DMS79 (cell line): Measurements from ENCODE around the gene NAA16.
A peak's percentile ranks its signal among the peaks of the same experiment; 100 is the strongest.

Experiments
- DNase-seq: peaks from one replicate; lab custom pipeline; 2025; lab: John Stamatoyannopoulos, UW

NAA16 gene

DNA sequence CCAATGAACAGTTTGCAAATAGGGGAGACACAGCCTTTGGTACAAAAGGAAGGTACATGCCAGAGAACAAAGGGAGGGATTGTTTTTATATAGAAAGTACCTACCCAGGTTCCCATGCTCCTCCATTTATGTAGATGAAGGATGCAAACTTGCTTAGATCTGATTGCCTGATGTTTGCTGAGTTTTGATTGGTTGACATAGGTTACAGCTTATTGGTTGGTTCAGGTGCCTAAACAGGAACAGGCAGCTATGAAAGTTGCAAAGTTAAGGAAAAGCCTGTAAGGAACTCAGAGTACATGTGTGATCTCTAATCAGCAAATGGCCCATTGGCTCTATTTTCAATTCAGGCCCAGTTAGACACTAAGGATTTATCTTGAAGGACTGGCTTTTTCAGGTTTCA is 6.5 kb upstream of the NAA16 start:
- no peak for DNase-seq

DNA sequence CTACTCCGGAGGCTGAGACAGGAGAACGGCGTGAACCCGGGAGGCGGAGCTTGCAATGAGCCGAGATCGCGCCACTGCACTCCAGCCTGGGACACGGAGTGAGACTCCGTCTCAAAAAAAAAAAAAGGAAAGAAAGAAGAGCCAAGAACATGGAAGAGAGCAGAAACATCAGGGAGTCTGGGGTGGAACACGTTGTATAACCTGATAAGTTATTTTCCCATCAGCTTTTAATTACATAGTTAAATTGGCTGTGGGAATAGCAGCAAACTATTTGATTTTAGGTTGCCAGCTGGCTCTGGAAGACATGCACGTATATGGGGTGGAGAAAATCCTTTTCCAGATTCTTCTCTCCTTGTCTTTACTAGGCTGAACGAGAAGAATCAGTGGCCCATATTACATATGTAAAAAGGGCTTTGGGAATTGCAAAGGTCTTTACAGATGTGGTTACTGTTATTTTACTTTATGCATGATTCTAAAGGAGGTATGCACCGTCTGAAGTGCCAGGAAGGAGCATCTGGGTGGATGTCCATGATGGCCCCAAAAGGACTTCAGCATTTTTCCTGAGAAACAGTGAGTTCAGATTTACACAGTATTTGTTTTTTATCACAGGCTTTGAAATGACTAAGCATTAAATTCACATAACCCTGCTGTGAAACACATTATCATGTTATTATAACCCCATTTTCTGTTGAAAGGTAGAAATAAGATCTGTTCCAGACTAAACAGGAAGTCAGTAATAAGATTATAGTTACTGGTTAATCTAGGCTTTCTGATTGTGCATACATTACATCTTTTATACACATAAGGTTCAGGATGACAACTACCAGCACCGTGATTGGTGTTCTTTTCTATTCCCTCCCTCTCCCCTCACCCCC is 4.6 kb upstream of the NAA16 start:
- DNase-seq: no peak

DNA sequence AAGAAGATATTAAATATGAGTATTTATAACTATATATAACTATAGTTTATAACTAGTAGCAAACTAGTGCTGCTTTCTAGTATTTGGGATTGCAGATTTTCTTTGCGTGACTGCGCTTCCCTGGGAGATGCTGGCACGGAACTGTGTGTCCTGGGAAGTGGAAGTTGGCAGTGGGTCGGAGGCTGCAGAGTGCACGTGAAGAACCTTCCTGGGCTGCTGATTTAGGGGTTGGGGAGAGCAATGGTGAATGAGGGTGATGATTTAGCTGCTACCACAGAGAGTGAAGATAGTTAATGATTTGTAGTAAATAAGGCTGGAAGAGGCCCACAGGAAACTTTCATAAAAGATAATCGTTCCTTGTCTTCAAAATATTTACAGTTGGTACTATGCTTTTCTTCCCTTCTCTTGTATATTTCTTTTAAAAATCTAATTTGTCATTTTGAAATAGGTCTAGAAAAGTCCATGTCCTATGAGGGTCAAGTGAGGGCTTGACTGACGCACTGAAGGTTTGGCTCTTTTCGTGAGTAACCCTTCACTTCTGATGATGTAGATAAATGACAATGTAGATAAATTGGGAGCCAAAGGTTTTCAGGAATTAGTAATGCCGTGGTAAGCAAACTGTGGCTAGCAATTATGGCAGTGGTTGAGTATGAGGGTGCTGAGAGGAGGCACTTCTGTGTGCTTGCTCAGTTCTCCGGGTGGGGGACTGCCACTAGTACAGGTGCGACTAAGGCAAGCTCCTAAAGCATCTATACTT is 3.0 kb upstream of the NAA16 start:
- no peak for DNase-seq

DNA sequence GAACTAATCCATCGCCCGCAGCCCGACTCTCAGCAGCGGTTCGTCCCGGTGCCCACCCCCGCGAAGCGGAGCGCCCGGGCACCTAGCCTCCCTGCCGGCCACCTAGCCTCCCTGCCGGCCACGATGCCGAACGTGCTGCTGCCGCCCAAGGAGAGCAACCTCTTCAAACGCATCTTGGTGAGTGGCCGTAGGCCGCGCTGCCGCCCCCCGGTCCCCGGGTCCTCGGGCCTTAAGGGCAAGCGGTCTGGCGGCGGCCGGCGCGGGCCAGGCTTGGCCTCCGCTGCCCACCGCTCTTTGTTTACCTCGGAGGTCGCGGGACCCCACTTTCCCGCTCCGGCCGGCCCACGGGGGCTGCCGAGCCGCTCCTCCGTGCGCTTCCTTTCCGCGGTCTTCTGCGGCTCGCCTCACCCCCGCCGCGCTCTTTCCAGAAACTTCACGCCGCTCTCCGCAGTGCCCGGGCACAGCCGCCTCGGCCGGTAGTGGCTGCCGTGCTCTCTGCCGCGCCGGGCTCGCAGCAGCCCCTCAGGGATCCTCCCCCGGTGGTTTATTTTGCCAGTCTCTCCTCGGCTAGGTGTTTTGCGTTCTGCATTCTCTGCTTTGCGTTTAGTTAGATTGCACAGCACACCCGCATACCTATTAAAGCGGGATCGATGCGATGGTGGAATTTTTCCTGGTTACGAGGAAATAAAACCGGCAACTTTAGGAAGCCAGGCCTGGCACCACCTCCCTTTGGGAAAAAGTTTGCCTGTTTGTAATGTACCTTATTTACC is 524 bp downstream of the NAA16 start:
- DNase-seq: no peak

DNA sequence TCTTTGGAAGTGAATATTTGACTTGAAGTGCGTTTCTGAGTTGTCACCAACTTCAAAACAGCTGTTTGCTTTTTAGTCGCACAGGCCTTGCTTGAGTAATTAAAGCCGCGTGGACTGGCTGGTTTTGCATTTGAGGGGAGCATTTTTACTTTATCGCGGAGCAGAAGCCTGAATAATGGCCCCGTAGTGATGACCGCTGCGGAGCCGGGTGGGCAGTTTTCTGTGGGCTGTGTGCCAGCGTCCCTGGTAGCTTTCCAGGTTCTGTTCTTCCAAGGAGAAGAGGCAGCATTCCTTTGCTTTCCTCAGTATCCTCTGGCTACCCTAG is 1.1 kb downstream of the NAA16 start:
- DNase-seq: no peak

DNA sequence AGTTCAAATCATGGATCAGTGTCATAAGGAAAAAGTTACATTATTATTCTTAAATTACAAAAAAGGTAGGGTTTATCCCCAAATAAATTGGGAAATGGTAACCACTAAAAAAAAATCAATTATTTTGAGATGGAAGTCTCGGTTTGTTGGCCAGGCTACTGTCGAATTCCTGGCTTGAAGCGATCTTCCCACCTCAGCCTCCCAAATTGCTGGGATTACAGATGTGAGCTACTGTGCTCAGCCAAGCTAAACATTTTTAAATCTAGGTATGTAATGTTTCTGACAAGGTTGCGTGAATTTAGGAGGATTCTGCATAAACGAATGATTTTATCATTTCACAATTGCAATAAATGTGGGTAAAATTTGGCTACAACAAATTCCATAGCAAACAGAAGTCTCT is 2.0 kb downstream of the NAA16 start:
- no peak for DNase-seq

DNA sequence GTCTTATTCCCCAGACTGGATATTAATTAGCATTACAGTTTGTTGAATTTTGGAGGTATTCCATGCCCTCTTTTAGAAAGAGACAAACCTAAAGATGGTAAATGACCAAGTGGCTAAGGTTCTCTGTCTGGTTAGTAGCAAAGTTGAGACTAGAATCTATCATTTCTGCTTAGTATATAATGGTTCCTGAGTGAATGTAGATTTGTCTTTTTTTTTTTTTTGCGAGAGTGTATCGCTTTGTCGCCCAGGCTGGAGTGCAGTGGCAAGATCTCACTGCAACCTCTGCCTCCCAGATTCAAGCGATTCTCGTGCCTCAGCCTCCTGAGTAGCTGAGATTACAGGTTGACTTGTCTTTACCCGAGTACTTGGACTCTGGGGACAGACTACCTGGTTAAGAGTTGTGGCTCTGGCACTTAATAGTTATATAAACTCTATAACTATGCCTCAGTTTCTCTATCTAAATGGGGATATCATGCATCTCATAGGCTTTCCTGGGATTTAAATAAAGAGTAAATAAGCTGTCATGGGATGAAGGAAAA is 2.7 kb downstream of the NAA16 start:
- no peak for DNase-seq

DNA sequence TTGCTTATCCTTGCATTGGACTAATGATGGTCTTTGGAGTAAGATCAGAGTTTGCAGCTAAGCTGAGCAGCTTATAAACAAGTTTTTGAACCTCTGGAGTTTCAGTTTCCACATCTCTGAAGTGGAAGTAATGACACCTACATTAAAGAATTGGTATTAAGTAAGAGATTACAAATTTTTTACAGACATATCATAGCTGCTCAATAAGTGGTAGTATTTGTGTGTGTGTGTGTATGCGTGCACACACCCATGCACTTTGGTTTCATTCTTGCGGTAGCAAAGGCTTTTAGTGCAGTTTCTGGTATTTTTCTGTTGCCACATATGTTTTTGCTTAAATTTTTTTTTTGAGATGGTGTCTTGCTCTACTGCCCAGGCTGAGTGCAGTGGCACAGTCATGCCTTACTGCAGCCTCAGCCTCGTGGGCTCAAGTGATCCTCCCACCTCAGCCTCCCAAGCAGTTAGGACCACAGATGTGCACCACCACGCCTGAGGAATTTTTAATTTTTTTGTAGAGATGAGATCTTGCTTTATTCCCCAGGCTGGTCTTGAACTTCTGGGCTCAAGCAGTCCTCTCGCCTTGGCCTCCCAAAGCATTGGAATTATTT is 4.5 kb downstream of the NAA16 start:
- no peak for DNase-seq

DNA sequence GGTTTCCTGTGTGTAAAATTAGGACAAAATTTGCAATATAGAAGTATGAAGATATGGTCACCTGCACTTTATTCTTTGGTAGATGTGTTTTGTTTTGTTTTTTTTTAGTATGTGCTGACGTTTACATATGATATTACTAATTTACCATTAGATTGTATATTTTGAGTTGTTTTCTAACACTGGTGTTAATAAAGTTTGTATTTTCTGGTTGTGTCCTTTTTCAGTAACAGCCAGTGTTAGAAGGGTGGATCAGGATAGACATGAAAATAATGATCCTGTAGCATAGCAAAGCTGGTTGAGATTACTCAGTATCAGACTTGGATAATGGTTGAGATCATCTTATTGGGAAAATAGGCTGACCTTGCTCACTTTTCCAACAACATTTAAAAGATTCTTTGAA is 6.2 kb downstream of the NAA16 start:
- no peak for DNase-seq

DNA sequence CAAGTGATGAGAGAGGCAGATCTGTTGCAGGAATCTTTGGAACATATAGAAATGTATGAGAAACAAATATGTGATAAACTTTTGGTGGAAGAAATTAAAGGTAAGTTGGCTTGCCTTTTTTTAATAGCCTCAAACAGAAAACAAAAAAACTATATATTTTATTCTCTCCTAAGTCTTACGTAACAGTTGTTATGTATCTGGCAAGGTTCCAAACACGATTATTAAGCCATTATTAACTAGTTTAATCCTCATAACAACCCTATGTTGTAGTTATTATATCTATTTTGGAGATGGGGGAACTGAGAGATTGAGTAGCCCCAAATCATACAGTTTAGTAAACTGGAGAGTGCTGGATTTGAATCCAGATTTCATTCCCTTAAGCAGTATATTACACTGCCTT is 14.7 kb downstream of the NAA16 start:
- no peak for DNase-seq

DNA sequence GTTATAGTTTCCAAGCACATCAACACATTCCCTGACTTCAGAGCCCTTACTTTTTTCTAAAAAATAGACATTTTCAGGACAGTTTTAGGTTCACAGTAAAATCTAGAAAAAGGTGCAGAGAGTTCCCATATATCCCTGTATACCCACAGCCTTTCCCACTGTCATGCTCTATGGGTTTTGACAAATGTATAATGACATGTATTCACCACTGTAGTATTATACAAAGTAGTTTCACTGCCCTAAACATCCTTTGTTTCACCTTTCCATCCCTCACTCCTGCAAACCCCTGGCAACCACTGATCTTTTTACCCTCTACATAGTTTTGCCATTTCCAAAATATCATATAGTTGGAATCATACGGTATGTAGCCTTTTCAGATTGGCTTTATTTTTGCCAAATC is 15.6 kb downstream of the NAA16 start:
- no peak for DNase-seq

DNA sequence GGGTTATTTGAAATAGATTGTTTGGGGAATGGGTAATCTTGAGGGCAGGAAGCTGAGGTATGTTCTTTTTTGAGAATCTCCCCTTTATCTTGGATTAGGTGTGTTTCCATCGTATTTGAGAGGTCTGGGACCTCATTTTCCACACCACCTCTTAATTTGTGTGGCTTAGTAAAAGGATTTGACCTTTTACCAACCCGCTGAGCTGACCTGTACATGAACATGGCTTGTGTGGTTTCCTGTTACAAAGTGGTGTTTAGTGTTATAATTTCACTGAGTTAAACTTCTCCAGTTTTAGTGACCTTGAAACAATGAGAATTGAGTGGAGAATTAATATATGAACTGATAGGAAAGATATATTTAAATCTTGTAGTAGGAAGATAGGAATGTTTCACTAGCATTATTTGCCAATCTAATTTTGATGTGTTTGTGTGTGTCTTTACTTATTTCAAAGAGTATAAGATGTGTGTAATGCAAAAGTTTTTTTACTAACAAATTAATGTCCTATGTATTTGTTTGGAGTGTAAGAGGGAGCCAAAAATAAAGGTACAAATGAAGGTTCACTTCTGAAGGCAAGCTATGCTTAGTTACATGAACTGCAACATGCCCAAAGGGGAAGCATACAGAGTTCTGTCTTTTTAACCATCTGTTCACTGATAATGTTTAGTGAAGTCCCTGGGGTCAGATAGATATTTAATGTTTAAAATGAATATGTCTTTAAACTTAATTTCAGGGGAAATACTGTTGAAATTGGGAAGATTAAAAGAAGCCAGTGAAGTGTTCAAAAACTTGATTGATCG is 17.1 kb downstream of the NAA16 start:
- DNase-seq: no peak

DNA sequence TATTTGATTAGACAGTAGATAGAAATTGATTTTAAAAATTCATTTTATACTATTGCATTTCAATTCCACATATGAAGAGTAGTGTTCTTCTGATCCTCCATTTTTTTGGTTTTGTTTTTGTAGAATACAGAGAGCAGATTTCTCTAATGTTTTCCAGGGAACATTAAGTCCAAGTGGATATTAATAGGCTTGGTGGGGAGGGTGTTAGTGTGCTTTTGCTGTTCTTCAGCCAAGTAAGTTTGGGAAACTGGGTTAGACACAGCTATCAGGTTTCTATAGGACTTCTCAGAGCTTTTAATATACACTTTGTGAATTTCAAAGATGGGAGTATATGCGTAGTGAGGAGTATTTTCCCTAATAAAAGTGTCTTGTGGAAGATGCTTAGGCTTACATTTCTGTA is 21.8 kb downstream of the NAA16 start:
- DNase-seq: no peak

DNA sequence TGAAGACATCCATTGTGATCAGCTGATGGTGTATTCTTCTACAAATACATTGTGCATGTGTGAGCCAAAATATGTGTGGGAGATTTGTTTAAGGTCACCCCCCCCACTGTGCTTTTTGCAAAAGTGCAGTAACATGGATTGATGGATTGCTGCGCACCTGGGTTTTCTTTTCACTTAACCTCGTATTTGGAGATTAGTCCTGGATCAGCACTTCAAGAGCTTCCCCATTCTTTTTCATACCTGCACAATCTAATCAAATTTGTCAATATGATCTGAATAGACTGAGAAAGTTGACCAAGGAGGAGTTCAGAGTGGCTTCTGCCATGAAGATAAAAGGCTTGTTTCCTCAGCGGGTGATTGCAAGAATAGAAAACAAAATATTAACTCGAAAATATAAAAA is 23.7 kb downstream of the NAA16 start:
- no peak for DNase-seq

DNA sequence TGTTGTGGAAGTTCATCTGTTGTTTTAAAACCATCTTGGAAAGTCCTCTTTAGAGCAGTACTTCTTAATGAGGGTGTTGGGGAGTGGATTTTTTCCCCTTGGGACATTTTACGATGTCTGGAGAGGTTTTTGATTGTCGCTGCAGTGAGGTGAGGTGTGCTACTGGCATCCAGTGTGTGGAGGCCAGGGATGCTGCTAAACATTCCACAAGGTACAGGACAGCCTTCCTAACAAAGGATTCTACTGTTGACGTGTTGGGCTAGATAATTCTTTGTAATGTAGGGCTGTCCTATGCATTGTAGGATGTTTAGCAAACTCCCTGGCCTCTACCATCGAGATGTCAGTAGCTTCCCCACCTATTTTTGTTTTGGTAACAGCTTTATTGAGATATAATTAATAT is 33.3 kb downstream of the NAA16 start:
- DNase-seq: no peak

DNA sequence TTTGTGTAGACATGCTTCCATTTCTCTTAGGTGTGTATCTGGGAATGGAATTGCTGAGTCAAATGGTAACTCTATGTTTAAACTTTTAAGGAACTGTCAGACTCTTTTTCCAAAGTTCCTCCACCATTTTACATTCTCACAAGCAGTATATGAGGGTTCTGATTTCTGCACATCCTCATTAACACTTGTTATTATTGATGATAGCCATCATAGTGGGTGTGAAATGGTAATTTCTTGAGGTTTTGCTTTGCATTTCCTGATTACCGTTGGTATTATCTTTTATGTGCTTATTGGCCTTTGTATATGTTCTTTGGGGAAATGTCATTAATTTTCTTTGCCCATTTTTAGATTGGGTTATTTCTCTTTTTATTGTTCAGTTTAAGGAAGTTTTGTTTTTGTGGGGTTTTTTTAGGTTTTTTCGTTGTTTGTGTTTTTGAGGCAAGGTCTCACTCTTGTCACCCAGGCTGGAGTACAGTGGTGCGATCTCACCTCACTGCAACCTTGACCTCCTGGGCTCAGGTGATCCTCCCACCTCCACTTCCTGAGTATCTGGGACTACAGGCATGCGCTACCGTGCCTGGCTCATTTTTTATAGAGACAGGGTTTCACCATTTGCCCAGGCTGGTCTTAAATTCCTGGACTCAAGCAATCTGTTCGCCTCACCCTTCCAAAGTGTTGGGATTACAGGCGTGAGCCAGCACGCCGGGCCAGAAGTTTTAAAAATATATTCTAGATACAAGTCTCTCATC is 34.3 kb downstream of the NAA16 start:
- no peak for DNase-seq

DNA sequence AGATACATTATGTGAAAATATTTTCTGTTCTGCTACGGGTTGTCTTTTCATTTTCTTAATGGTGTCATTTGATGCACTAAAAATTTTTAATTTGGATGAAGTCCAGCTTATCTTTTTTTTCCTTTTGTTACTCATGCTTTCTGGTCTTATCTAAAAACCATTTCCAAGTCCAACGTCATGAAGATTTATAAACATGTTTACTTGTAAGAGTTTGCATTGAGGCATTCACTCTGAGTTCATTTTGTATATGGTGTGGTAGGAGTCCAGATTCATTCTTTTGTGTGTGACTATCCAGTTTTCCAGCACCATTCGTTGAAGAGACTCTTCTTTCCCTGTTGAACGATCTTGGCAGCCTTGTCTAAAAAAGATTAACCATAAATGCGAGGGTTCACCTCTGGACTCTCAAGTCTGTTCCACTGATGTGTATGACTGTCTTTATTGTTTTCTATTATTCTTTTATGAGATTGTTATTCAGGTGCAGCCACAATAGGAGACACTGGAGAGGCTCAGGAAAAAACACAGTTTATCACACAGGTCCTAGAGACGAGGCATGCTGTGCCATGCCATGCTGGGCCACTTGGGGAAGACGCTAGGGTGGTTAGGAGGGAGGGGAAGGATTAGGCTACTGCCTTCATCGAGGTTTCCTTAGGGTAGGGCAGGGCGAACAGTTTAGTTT is 35.0 kb downstream of the NAA16 start:
- DNase-seq: no peak

DNA sequence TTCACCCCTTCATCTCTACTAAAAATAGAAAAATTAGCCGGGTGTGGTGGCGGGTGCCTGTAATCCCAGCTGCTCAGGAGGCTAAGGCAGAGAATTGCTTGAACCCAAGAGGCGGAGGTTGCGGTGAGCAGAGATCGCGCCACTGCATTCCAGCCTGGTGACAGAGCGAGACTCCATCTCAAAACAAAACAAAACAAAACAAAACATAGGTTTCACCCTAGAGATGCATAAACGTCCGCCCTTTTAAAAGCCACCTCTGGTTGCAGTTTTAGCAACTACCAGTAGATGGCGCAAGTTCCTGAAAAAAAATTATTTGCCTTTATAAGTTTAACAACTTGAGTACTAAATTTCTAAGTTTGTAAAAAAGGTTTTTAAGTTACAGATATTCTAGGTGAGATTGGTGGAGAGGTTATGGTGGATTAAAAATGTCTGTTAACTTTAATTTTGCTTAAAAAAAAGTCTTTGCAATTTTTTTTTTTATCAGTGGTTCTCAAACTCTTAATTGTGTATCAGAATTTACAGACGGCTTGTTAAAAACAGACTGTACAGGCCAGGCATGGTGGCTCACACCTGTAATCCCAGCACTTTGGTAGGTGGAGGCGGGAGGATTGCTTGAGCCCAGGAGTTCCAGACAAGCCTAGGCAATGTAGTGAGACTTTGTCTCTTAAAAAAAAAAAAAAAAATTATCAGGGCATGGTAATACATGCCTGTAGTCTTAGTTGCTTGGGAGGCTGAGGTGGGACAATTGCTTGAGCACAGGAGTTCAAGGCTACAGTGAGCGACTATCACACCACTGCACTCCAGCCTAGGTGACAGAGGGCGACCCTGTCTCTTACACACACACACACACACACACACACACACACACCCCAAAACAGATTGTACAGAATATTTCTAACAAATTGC is 42.1 kb downstream of the NAA16 start:
- peak; percentile 1 for DNase-seq

DNA sequence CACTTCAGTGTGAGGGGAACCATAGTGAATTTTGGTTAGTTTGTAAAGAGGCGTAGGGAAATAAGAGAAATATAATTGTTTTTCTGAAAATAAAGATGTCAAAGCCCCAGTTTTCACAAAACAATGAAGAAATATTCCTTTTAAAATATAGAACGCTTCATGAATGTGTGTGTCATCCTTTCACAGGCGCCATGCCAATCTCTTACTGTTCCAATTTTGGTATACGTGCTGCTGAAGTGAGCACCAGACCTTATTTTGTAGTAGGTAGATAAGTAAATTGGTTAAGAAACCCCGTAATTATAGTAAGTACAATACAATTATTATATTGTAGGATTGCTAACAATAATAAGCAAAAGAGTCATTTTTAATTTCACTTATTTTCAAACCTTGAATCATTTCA is 43.3 kb downstream of the NAA16 start:
- no peak for DNase-seq
